Measurements from ENCODE around the gene GTPBP6.

GRCh38 chrX:362937-363620 is 44.5 kb upstream of the GTPBP6 start:
- no peak for TF ChIP-seq CTCF (conservative IDR thresholded peaks at IDR 0.05; ENCODE audit: low read depth in 2 of 2)
- no peak for TF ChIP-seq ZNF114 (CRISPR knock-in tag; IDR thresholded peaks at IDR 0.05)
- TF ChIP-seq REST (IDR thresholded peaks at IDR 0.05; ENCODE audit: unreplicated experiment), result no peak
- TF ChIP-seq POLR2AphosphoS5 (IDR thresholded peaks at IDR 0.05; ENCODE audit: low read depth), result no peak
- TF ChIP-seq EZH2phosphoT487 (IDR thresholded peaks at IDR 0.05; ENCODE audit: unreplicated experiment), result no peak
- no peak for TF ChIP-seq JUNB (IDR thresholded peaks at IDR 0.05; ENCODE audit: unreplicated experiment)
